Calu3 (cell line): ENCODE measurements around the gene P2RY14. TPM values are rescaled to one million over a fixed set of nuclear protein-coding genes. Genes with fewer than 3 reads are reported as not detected.

ENCODE experiments used
- BruUV-seq: library from RNA; stranded (reverse); fragments of 400-500 nt; replicated peaks from 2 replicates; lab custom pipeline; 2021; lab: Mats Ljungman, UMichigan
- CTCF ChIA-PET: fragments of 300-600 bp; sonication (Branson Sonifier 250); formaldehyde crosslinking; loops from one replicate; lab custom pipeline; 2022; ENCODE audit warnings: antibody characterized with exemption; lab: Charles Lee
- DNase-seq: peaks from one replicate; pipeline ENCODE4 v3.0.0; 2022
- H3K27ac Mint-ChIP-seq: one replicate; pipeline ENCODE4 v1.8.0; 2022; ENCODE audit warnings: mixed read lengths; ENCODE audit not compliant: unreplicated experiment
- H3K27me3 Mint-ChIP-seq: one replicate; pipeline ENCODE4 v1.8.0; 2022; ENCODE audit warnings: mixed read lengths; ENCODE audit not compliant: unreplicated experiment
- H3K36me3 Mint-ChIP-seq: one replicate; pipeline ENCODE4 v1.8.0; 2022; ENCODE audit warnings: mild to moderate bottlenecking, moderate library complexity, mixed read lengths; ENCODE audit not compliant: insufficient read depth, unreplicated experiment
- H3K4me1 Mint-ChIP-seq: one replicate; pipeline ENCODE4 v1.8.0; 2022; ENCODE audit warnings: mild to moderate bottlenecking, low read depth, mixed read lengths; ENCODE audit not compliant: unreplicated experiment
- H3K4me3 Mint-ChIP-seq: one replicate; pipeline ENCODE4 v1.8.0; 2022; ENCODE audit warnings: mild to moderate bottlenecking, low read depth, moderate library complexity, mixed read lengths; ENCODE audit not compliant: unreplicated experiment
- H3K9me3 Mint-ChIP-seq: one replicate; pipeline ENCODE4 v1.8.0; 2022; ENCODE audit warnings: low read depth, mixed read lengths; ENCODE audit not compliant: unreplicated experiment
- intact Hi-C: fragments of 100-400 bp; cut with micrococcal nuclease; formaldehyde crosslinking; loops from one replicate; pipeline ENCODE4 v1.10.0; 2022; ENCODE audit not compliant: unreplicated experiment
- total RNA-seq: library from RNA; stranded (reverse); gene quantifications from 2 replicates; pipeline ENCODE4 v1.2.3, GENCODE V29; 2022
- TF ChIP-seq, protein P1 (sequence below): fragments of 200-600 bp; IDR thresholded peaks from one replicate; pipeline ENCODE4 v1.8.0; 2022; ENCODE audit warnings: antibody characterized with exemption; ENCODE audit not compliant: unreplicated experiment

Gene P2RY14
- total RNA-seq, 1 experiment from 2014 or later = not detected

DNA sequence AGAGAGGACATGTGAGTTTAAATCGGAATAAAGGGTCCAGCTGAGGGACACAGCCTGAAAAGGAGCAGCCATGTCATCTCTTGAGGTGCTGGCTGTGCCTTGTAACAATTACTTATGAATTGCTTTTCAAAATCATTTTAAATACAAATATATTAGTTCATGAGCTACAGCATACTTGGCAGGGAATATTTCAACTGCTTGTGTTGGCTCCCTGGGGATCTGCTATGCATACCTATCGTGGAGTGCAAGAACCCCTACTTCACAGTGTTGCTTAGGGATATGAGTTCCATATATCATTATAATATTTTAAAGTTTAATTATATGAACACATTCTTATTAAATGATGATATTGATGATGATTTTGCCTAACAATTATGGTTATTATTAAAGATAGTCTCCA, 19.1 kb upstream of the P2RY14 start:
- no peak for DNase-seq
- TF ChIP-seq, protein P1, sequence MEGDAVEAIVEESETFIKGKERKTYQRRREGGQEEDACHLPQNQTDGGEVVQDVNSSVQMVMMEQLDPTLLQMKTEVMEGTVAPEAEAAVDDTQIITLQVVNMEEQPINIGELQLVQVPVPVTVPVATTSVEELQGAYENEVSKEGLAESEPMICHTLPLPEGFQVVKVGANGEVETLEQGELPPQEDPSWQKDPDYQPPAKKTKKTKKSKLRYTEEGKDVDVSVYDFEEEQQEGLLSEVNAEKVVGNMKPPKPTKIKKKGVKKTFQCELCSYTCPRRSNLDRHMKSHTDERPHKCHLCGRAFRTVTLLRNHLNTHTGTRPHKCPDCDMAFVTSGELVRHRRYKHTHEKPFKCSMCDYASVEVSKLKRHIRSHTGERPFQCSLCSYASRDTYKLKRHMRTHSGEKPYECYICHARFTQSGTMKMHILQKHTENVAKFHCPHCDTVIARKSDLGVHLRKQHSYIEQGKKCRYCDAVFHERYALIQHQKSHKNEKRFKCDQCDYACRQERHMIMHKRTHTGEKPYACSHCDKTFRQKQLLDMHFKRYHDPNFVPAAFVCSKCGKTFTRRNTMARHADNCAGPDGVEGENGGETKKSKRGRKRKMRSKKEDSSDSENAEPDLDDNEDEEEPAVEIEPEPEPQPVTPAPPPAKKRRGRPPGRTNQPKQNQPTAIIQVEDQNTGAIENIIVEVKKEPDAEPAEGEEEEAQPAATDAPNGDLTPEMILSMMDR = no peak
- no peak overlapping the region for H3K27ac Mint-ChIP-seq
- H3K9me3 Mint-ChIP-seq = no peaks in the 10 kb centered on the region
- no TSS peak for BruUV-seq
- peaks cover 1% of the 10 kb centered on the region for H3K4me1 Mint-ChIP-seq
- CTCF ChIA-PET = no interaction called here
- no peak overlapping the region for H3K4me3 Mint-ChIP-seq
- intact Hi-C loops = loop anchor here (2.0 kb wide), 1 partner anchor 543 kb away; no protein-coding TSS in a partner anchor
- H3K27me3 Mint-ChIP-seq = no peaks in the 10 kb centered on the region
- no peaks in the 10 kb centered on the region for H3K36me3 Mint-ChIP-seq

DNA sequence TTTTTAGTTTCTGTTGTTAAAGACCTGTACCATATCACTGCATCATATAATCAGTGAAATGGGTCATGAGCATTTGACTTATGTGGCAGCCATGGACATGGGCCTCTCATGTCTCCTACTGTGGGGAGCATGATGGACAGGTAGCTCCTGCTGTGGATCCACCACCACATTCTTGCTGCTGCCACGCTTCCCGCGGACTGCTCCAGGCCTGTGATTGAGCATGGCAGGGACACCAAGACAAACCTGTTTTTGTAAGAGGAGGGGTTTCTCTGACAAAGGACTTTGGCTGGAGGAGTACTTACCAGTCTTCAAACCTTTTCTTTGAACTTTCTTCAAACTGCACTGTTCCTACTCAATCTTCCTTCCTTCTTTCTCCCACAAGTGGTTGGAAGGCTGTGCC, 17.9 kb upstream of the P2RY14 start:
- CTCF ChIA-PET = no interaction called here
- no peak for DNase-seq
- no peaks in the 10 kb centered on the region for H3K9me3 Mint-ChIP-seq
- no peaks in the 10 kb centered on the region for H3K27me3 Mint-ChIP-seq
- intact Hi-C loops = loop anchor here (2.0 kb wide), 1 partner anchor 545 kb away; no protein-coding TSS in a partner anchor
- no TSS peak for BruUV-seq
- H3K36me3 Mint-ChIP-seq = no peaks in the 10 kb centered on the region
- no peak overlapping the region for H3K4me3 Mint-ChIP-seq
- no peaks in the 10 kb centered on the region for H3K4me1 Mint-ChIP-seq
- H3K27ac Mint-ChIP-seq = no peak overlapping the region
- TF ChIP-seq, protein P1 = no peak

DNA sequence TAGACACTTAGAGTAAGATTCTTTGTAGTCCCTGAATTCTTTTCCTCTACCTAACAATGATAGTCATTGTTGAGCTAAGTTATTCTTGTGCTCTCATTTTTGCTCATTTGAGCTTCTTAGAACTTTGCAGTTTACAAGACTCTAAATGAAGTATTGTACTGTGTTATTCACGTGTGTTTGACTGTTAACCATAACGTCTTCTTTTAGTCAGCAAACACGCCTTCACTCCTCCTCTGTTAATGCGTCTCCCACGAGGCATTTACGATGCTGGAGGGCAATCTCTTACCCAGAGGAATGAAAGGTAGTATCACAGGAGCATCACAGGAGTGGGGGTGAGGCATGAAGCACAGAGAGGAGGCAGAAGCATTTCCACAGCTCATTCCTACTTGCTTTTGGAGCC, 14.8 kb upstream of the P2RY14 start:
- Mint-ChIP-seq H3K4me3 (no peak overlapping the region), H3K36me3 (no peaks in the 10 kb centered on the region), H3K4me1 (no peaks in the 10 kb centered on the region), H3K27ac (no peak overlapping the region), H3K9me3 (no peaks in the 10 kb centered on the region), H3K27me3 (no peaks in the 10 kb centered on the region)
- no peak for DNase-seq
- TF ChIP-seq, protein P1 = no peak
- intact Hi-C loops = loop anchor here (5.0 kb wide), 1 partner anchor 139 kb away; no protein-coding TSS in a partner anchor
- CTCF ChIA-PET = interaction anchor here (0.5 to 1.9 kb wide), 5 partner anchors 12 to 130 kb away, joined by 3 to 10 read pairs (median 4); no protein-coding TSS in a partner anchor
- BruUV-seq = no TSS peak

DNA sequence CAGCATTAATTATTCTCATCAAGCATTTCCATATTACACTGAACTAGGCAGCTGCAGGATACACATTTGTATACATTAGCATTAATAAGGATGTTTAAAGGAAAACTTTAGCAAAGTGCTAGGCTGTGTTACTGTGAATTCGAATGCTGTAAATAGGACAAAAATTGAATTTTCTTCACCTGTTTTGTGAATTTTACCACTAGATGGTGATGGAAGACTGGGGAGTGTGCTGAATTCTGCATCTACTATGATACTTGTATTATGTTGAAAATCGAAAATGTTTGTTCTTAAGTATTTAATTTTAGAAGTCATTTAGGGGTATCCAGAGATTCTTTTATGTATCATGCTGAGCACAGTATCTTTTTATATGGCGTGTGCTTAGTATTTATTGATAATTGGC, 12.3 kb upstream of the P2RY14 start:
- CTCF ChIA-PET = no interaction called here
- Mint-ChIP-seq H3K4me1 (no peaks in the 10 kb centered on the region), H3K36me3 (no peaks in the 10 kb centered on the region), H3K27ac (no peak overlapping the region), H3K4me3 (no peak overlapping the region), H3K9me3 (no peaks in the 10 kb centered on the region), H3K27me3 (no peaks in the 10 kb centered on the region)
- TF ChIP-seq, protein P1 = peak; percentile 63
- DNase-seq = peak; percentile 25
- intact Hi-C loops = loop anchor here (1.0 to 5.0 kb wide), 4 partner anchors 37 to 628 kb away; no protein-coding TSS in a partner anchor
- no TSS peak for BruUV-seq
